Measurements from ENCODE around the gene SLC13A2.

SLC13A2 gene

DNA sequence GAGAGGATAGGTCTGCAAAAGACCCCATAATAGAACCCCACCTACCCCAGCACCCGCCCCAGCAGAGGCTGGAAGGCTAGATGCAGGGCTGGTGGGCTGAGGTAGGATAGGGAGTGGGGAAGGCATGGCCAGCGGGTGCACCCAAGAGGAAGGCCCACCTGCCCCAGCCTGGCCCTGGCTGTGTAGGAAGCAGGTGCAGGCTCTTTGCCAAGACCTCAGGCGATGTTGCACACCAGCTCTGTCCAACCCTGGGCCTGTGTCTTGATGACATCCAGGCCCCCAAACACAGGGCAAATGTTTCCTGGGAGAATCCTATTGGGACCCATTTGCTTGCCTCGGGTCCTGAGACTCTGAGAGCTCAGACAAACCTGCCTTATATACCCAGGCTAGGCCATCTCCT lies 66.8 kb downstream of the SLC13A2 start:
- no peak for DNase-seq

DNA sequence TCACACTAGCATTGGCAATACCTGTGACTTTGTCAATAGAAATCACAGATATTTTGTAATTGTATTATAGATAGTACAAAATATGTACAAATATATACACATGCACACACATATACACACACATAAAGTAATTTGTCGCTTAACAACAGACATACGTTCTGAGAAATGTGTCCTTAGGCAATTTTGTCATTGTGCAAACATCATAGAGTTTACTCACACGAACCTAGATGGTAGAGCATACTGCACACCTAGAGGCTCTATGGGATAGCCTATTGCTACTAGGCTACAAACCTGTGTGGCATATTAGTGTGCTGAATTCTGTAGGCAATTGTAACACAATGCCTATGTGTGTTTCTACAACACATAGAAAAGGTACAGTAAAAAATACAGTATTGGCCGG lies 68.0 kb downstream of the SLC13A2 start:
- DNase-seq: no peak

DNA sequence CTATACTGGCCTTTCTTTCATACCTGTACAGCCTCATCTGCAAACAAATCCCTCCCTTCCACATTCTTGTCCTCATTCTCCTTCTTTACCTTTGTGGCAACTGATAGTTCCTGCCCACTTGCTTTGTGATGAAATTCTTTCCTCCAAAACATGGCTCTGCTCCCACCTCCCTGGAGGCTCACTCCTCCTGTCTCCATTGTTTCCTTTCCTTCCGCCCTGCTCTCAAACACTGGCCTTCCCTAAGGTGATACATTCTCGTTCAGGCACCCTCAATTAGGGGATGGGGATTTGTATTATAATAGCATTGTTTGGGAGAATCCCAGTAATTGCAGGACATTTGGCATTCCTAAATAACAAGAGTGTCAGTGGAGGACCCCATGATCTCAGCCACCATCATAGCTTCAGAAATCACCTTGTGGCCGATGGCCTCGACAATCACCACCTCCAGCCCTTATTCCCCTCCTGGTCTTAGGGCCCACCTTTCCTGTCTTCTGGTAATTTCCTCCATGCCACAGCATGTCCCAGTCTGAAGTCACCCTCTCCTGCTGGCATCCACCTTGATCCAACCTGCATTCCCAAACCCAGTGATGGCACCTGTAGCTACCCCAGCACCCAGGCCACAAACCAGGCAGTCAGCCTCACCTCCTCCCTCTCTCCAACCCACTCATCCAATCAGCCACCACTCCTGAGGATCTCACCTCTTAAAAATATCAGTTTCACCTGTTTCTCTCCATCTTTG lies 71.1 kb downstream of the SLC13A2 start:
- no peak for DNase-seq

DNA sequence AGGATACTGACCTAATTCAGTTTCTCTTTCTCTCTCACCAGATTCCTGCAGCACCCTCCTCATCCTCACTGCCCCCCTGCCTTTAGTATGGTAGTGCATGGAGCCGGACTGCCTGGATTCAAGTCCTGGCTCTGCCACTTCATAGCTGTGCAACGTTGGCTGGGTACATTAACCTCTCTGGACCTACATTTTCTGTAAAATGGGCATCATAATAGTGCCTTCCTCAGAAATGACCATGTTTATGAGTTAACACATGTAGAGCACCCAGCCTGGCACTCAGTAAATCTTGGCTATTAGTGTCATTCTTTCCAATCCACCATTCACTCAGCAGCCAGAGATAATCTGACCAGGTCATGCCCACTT lies 71.7 kb downstream of the SLC13A2 start:
- DNase-seq: no peak

DNA sequence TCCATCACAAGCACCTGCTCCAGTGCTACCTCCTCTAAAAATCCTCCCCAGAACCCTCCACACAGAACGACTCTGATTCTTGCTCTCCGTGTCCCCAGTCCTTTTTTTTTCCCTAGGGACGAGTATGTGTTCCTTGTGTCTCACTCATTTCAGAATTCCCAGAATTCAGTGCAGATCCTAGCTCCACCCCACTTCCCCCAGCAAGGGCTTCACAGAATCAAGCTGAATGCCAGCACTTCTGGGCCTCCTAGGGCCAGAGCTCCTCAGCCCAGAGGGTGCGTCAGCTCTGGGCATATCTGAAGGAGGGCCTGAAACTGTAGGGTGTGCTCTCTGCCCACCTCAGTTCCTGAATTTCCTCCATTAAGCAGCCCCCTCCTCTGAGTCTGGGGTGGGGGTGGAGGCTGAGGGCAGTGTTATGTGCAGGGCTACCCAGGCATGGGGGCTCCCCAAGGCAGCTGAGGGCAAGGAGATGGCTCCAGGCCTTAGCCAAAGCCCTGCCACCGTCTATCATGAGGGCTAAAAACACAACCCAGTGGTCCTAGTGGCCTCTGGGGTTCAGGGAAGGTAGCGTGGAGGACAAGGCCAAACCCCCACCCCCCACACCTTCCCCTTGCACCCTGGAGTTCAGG lies 72.5 kb downstream of the SLC13A2 start:
- no peak for DNase-seq

DNA sequence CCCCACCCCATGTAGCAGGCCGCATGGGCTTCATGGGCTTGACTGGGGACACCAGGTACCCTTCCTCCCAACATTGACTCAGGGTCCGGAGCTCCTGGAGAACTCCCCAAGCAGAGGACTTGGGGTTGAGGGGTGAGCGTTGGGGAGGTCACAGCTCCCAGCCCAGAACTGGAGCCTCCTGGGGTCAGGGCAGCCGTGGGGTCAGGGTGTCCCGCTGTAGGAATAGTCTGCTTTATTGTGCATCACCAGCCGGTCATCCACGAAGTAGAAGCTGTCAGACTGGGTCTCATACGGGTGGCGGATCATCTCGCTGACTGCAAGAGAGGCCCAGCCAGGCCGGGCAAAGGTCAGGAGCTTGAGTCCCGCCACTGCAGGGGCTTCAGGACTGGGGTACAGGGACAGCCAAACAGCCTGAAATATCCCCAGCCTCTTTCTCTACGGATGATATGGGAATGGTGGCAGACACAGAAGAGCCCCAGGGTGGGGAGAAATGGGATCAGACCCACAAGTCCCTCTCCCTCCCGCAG lies 73.7 kb downstream of the SLC13A2 start:
- no peak for DNase-seq

Data from SW 1271 (cell line).